Loucy (cell line): ENCODE results near the gene EFNA4.

Experiments
- H2AFZ ChIP-seq: fragments of 200-600 bp; sonication (generic); 2 replicates; pipeline ENCODE4 v1.6.0; 2016; ENCODE audit warnings: antibody characterized with exemption, mild to moderate bottlenecking, low read length, moderate library complexity
- H3F3A ChIP-seq: fragments of 200-600 bp; 2 replicates; pipeline ENCODE4 v1.6.0; 2016; ENCODE audit warnings: antibody characterized with exemption, low read depth, mild to moderate bottlenecking
- H3K27me3 ChIP-seq: fragments of 200-600 bp; sonication (generic); 2 replicates; pipeline ENCODE4 v1.6.1; 2014; ENCODE audit warnings: low read length, mild to moderate bottlenecking; ENCODE audit not compliant: insufficient read depth, poor library complexity, severe bottlenecking
- H3K36me3 ChIP-seq: fragments of 200-600 bp; sonication (generic); 2 replicates; pipeline ENCODE4 v1.6.1; 2016; ENCODE audit warnings: low read length; ENCODE audit not compliant: insufficient read depth
- H3K4me1 ChIP-seq: fragments of 200-600 bp; sonication (generic); 2 replicates; pipeline ENCODE4 v1.5.1; 2014; ENCODE audit warnings: low read length, mild to moderate bottlenecking; ENCODE audit not compliant: insufficient read depth, poor library complexity, severe bottlenecking
- H3K4me2 ChIP-seq: fragments of 200-600 bp; sonication (generic); 2 replicates; pipeline ENCODE4 v1.6.0; 2014; ENCODE audit warnings: antibody characterized with exemption, low read length, low read depth, mild to moderate bottlenecking; ENCODE audit not compliant: poor library complexity, severe bottlenecking
- H3K4me3 ChIP-seq: fragments of 200-600 bp; sonication (generic); 2 replicates; pipeline ENCODE4 v1.5.1; 2014; ENCODE audit warnings: low read length, mild to moderate bottlenecking, mixed read lengths; ENCODE audit not compliant: poor library complexity, severe bottlenecking
- H3K79me2 ChIP-seq: fragments of 200-600 bp; sonication (generic); 2 replicates; pipeline ENCODE4 v1.6.1; 2014; ENCODE audit warnings: low read length; ENCODE audit not compliant: insufficient read depth
- H3K9ac ChIP-seq: fragments of 200-600 bp; sonication (generic); 2 replicates; pipeline ENCODE4 v1.6.0; 2014; ENCODE audit warnings: mild to moderate bottlenecking, low read depth, low read length, moderate library complexity; ENCODE audit not compliant: poor library complexity, severe bottlenecking
- H3K9me2 ChIP-seq: fragments of 200-600 bp; sonication (generic); replicated peaks from 2 replicates; pipeline ENCODE4 v1.6.1; 2016; ENCODE audit warnings: low read depth, low read length, mixed read lengths
- H3K9me3 ChIP-seq: fragments of 200-600 bp; sonication (generic); 2 replicates; pipeline ENCODE4 v1.6.1; 2014; ENCODE audit warnings: mild to moderate bottlenecking, antibody characterized with exemption, low read length, low read depth; ENCODE audit not compliant: insufficient read depth
- H4K20me1 ChIP-seq: fragments of 200-600 bp; sonication (generic); 2 replicates; pipeline ENCODE4 v1.6.0; 2014; ENCODE audit warnings: antibody characterized with exemption, low read length, mild to moderate bottlenecking; ENCODE audit not compliant: insufficient read depth, poor library complexity, severe bottlenecking
- CTCF ChIP-seq: fragments of 200-600 bp; sonication (generic); conservative IDR thresholded peaks from 2 replicates; pipeline ENCODE4 v1.5.1; 2014; ENCODE audit warnings: mild to moderate bottlenecking, antibody characterized with exemption, low read length
- EZH2phosphoT487 ChIP-seq: fragments of 200-600 bp; IDR thresholded peaks from 2 replicates; pipeline ENCODE4 v1.6.1; 2018; ENCODE audit warnings: antibody characterized with exemption, mild to moderate bottlenecking, moderate library complexity, borderline replicate concordance

Gene EFNA4

GRCh38 chr1:155076371-155076770, 12.8 kb downstream of the EFNA4 start:
- TF ChIP-seq EZH2phosphoT487 (no peak), CTCF (no peak)
- Histone ChIP-seq H3K9me3 (no peaks in the 10 kb centered on the region), H3K27me3 (no peaks in the 10 kb centered on the region)

GRCh38 chr1:155077346-155077745, 13.8 kb downstream of the EFNA4 start:
- Histone ChIP-seq H3K27me3 (no peaks in the 10 kb centered on the region), H3F3A (0 out of 2 replicates have a peak, but pooled peaks cover 5% of the 10 kb centered on the region), H3K36me3 (no peaks in the 10 kb centered on the region), H4K20me1 (no peaks in the 10 kb centered on the region), H3K4me1 (peaks cover 74% of the 10 kb centered on the region), H3K9me2 (no peaks in the 10 kb centered on the region), H2AFZ (no peak overlapping the region), H3K4me2 (peak overlapping the region; percentile 26), H3K9me3 (no peaks in the 10 kb centered on the region), H3K79me2 (no peaks in the 10 kb centered on the region), H3K4me3 (no peak overlapping the region), H3K9ac (peak overlapping the region; percentile 18)
- TF ChIP-seq EZH2phosphoT487 (no peak), CTCF (no peak)

More at GRCh38 chr1:155076371-155076770, 12.8 kb downstream of the EFNA4 start:
- 0 out of 2 replicates have a peak, but pooled peaks cover 2% of the 10 kb centered on the region for H3F3A ChIP-seq
- H3K79me2 ChIP-seq = no peaks in the 10 kb centered on the region
- H2AFZ ChIP-seq = no peak overlapping the region
- peak overlapping the region; percentile 18 for H3K9ac ChIP-seq
- no peaks in the 10 kb centered on the region for H4K20me1 ChIP-seq
- H3K4me1 ChIP-seq = peaks cover 76% of the 10 kb centered on the region
- no peaks in the 10 kb centered on the region for H3K9me2 ChIP-seq
- no peaks in the 10 kb centered on the region for H3K36me3 ChIP-seq
- H3K4me3 ChIP-seq = peak overlapping the region; percentile 4
- H3K4me2 ChIP-seq = peak overlapping the region; percentile 26

- H3K9me2 ChIP-seq = no peaks in the 10 kb centered on the region
- H3K9ac ChIP-seq = peak overlapping the region; percentile 18
- no peaks in the 10 kb centered on the region for H3K9me3 ChIP-seq
- H3K79me2 ChIP-seq = no peaks in the 10 kb centered on the region
- peak overlapping the region; percentile 26 for H3K4me2 ChIP-seq
- no peaks in the 10 kb centered on the region for H4K20me1 ChIP-seq
- H3F3A ChIP-seq = peaks cover 7% of the 10 kb centered on the region; the same call in 1 of the 2 replicates
- H3K4me1 ChIP-seq = peaks cover 68% of the 10 kb centered on the region
- H3K27me3 ChIP-seq = no peaks in the 10 kb centered on the region
- H3K36me3 ChIP-seq = no peaks in the 10 kb centered on the region
- no peak overlapping the region for H3K4me3 ChIP-seq
- no peak overlapping the region for H2AFZ ChIP-seq
- TF ChIP-seq EZH2phosphoT487 = no peak
- TF ChIP-seq CTCF = no peak
Measured at GRCh38 chr1:155077758-155078445, 14.4 kb downstream of the EFNA4 start.
